ENCODE data around the gene INPP5D. TPM values are rescaled to one million over a fixed set of nuclear protein-coding genes. Genes with fewer than 3 reads are reported as not detected.

Gene INPP5D
- total RNA-seq, 1 donor from 2014 or later: 14.7 TPM

GRCh38 chr2:233137040-233137439, 76.9 kb downstream of the INPP5D start:
- no peak overlapping the region for H2AFZ ChIP-seq (ENCODE audit: low read depth, low read length)
- no peak for FAIRE-seq
- peaks cover 11% of the 10 kb centered on the region for H3K27me3 ChIP-seq (ENCODE audit: insufficient read depth, low read length)
- Mint-ChIP-seq H3K27ac (ENCODE audit: unreplicated experiment) (no peak overlapping the region), H3K4me1 (ENCODE audit: low read depth, unreplicated experiment) (peaks cover 10% of the 10 kb centered on the region), H3K4me3 (ENCODE audit: unreplicated experiment) (no peak overlapping the region), H3K36me3 (ENCODE audit: low read depth, unreplicated experiment) (no peaks in the 10 kb centered on the region), H3K9me3 (ENCODE audit: unreplicated experiment) (peaks cover 3% of the 10 kb centered on the region), H3K27me3 (ENCODE audit: low read depth, unreplicated experiment) (peaks cover 16% of the 10 kb centered on the region)
- no peak for TF ChIP-seq EZH2 (IDR thresholded peaks at IDR 0.05; ENCODE audit: insufficient read depth, low read length)
- TF ChIP-seq, protein P1, sequence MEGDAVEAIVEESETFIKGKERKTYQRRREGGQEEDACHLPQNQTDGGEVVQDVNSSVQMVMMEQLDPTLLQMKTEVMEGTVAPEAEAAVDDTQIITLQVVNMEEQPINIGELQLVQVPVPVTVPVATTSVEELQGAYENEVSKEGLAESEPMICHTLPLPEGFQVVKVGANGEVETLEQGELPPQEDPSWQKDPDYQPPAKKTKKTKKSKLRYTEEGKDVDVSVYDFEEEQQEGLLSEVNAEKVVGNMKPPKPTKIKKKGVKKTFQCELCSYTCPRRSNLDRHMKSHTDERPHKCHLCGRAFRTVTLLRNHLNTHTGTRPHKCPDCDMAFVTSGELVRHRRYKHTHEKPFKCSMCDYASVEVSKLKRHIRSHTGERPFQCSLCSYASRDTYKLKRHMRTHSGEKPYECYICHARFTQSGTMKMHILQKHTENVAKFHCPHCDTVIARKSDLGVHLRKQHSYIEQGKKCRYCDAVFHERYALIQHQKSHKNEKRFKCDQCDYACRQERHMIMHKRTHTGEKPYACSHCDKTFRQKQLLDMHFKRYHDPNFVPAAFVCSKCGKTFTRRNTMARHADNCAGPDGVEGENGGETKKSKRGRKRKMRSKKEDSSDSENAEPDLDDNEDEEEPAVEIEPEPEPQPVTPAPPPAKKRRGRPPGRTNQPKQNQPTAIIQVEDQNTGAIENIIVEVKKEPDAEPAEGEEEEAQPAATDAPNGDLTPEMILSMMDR (IDR thresholded peaks at IDR 0.05; ENCODE audit: insufficient read depth, low read depth, low read length): no peak
- no peaks in the 10 kb centered on the region for H3K4me1 ChIP-seq (ENCODE audit: insufficient read depth, low read length)
- H3K4me3 ChIP-seq (ENCODE audit: insufficient read depth, low read depth, low read length): no peak overlapping the region
- no peak overlapping the region for H3K27ac ChIP-seq (ENCODE audit: low read depth, low read length)
- H3K9ac ChIP-seq (ENCODE audit: low read length): no peak overlapping the region
- no peaks in the 10 kb centered on the region for H3K9me3 ChIP-seq (ENCODE audit: insufficient read depth, low read depth, low read length)
- H3K36me3 ChIP-seq (ENCODE audit: insufficient read depth, low read length): no peaks in the 10 kb centered on the region
- H4K20me1 ChIP-seq (ENCODE audit: insufficient read depth, low read length): no peaks in the 10 kb centered on the region
- no peak for DNase-seq (ENCODE audit: low read depth)
- no peaks in the 10 kb centered on the region for H3K79me2 ChIP-seq (ENCODE audit: insufficient read depth, low read length)
- no peak overlapping the region for H3K4me2 ChIP-seq (ENCODE audit: low read length)

DNA sequence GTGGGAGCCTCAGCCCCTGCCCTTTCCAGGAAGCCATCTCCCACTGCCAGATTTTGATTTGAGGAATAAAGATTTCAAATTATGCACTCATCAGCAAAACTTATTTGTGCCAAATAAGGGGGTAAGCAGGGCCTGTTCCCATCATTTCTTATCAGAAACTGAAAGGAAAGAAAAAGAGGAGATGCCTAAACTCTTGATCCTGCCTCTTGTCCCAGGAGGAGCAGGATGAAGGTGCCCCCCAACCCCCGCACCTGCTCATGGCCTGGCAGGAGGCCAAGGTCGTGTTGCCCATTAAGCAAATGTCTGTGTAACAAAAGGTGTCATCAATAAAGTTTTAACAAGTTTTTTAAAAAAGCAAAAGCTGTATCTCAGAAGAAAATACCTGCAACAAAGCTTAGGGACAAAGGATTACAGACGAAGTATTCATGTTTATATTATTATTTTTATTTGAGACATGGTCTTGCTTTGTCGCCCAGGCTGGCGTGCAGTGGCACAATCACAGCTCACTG, 80.0 kb downstream of the INPP5D start:
- Histone ChIP-seq H3K79me2 (ENCODE audit: insufficient read depth, low read length) (no peaks in the 10 kb centered on the region), H3K4me1 (ENCODE audit: insufficient read depth, low read length) (no peaks in the 10 kb centered on the region), H3K4me2 (ENCODE audit: low read length) (no peak overlapping the region), H3K36me3 (ENCODE audit: insufficient read depth, low read length) (no peaks in the 10 kb centered on the region), H3K27me3 (ENCODE audit: insufficient read depth, low read length) (peaks cover 10% of the 10 kb centered on the region), H4K20me1 (ENCODE audit: insufficient read depth, low read length) (no peaks in the 10 kb centered on the region), H3K9me3 (ENCODE audit: insufficient read depth, low read depth, low read length) (peaks cover 5% of the 10 kb centered on the region), H3K27ac (ENCODE audit: low read depth, low read length) (no peak overlapping the region), H2AFZ (ENCODE audit: low read depth, low read length) (no peak overlapping the region), H3K9ac (ENCODE audit: low read length) (no peak overlapping the region), H3K4me3 (ENCODE audit: insufficient read depth, low read depth, low read length) (no peak overlapping the region)
- peaks cover 8% of the 10 kb centered on the region for H3K27me3 Mint-ChIP-seq (ENCODE audit: low read depth, unreplicated experiment)
- peak overlapping the region; percentile 17 for H3K4me3 Mint-ChIP-seq (ENCODE audit: unreplicated experiment)
- FAIRE-seq (no peak), DNase-seq (ENCODE audit: low read depth) (no peak)
- no peak for TF ChIP-seq EZH2 (IDR thresholded peaks at IDR 0.05; ENCODE audit: insufficient read depth, low read length)
- TF ChIP-seq, protein P1 (IDR thresholded peaks at IDR 0.05; ENCODE audit: insufficient read depth, low read depth, low read length): no peak
- peaks cover 2% of the 10 kb centered on the region for H3K36me3 Mint-ChIP-seq (ENCODE audit: low read depth, unreplicated experiment)
- H3K27ac Mint-ChIP-seq (ENCODE audit: unreplicated experiment): no peak overlapping the region
- peaks cover 7% of the 10 kb centered on the region for H3K9me3 Mint-ChIP-seq (ENCODE audit: unreplicated experiment)
- H3K4me1 Mint-ChIP-seq (ENCODE audit: low read depth, unreplicated experiment): peaks cover 10% of the 10 kb centered on the region

DNA sequence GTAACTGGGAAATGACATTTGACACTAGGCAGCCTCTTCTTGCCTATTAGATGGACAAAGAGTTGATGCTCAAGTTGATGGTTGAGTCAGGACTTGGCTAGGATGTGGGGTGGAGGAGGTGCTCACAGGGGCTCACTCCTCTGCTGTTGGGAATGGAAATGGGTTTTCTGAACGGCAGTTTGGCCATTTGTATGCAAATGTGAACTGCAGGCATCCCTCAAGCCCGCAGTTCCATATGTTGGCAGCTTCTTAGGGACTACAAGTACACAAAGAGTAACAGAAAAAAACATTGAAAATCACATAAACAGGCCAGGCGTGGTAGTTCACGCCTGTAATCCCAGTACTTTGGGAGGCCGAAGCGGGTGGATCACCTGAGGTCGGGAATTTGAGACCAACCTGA, 80.8 kb downstream of the INPP5D start:
- Histone ChIP-seq H3K27me3 (ENCODE audit: insufficient read depth, low read length) (peaks cover 13% of the 10 kb centered on the region), H3K79me2 (ENCODE audit: insufficient read depth, low read length) (no peaks in the 10 kb centered on the region), H4K20me1 (ENCODE audit: insufficient read depth, low read length) (no peaks in the 10 kb centered on the region), H3K4me1 (ENCODE audit: insufficient read depth, low read length) (no peaks in the 10 kb centered on the region), H3K9ac (ENCODE audit: low read length) (no peak overlapping the region), H3K36me3 (ENCODE audit: insufficient read depth, low read length) (no peaks in the 10 kb centered on the region), H2AFZ (ENCODE audit: low read depth, low read length) (no peak overlapping the region), H3K4me3 (ENCODE audit: insufficient read depth, low read depth, low read length) (no peak overlapping the region), H3K4me2 (ENCODE audit: low read length) (no peak overlapping the region), H3K9me3 (ENCODE audit: insufficient read depth, low read depth, low read length) (peaks cover 5% of the 10 kb centered on the region), H3K27ac (ENCODE audit: low read depth, low read length) (no peak overlapping the region)
- Mint-ChIP-seq H3K9me3 (ENCODE audit: unreplicated experiment) (peaks cover 9% of the 10 kb centered on the region), H3K36me3 (ENCODE audit: low read depth, unreplicated experiment) (peaks cover 6% of the 10 kb centered on the region), H3K27me3 (ENCODE audit: low read depth, unreplicated experiment) (peaks cover 11% of the 10 kb centered on the region), H3K27ac (ENCODE audit: unreplicated experiment) (no peak overlapping the region), H3K4me1 (ENCODE audit: low read depth, unreplicated experiment) (peaks cover 10% of the 10 kb centered on the region), H3K4me3 (ENCODE audit: unreplicated experiment) (peak overlapping the region; percentile 58)
- DNase-seq (ENCODE audit: low read depth) (no peak), FAIRE-seq (no peak)
- TF ChIP-seq, protein P1 (IDR thresholded peaks at IDR 0.05; ENCODE audit: insufficient read depth, low read depth, low read length): no peak
- TF ChIP-seq EZH2 (IDR thresholded peaks at IDR 0.05; ENCODE audit: insufficient read depth, low read length): no peak
